DMS153 (cell line): Measurements from ENCODE around the gene MPZL3.

Source experiments
- DNase-seq: peaks from one replicate; lab custom pipeline; 2025; lab: John Stamatoyannopoulos, UW

Gene MPZL3

DNA sequence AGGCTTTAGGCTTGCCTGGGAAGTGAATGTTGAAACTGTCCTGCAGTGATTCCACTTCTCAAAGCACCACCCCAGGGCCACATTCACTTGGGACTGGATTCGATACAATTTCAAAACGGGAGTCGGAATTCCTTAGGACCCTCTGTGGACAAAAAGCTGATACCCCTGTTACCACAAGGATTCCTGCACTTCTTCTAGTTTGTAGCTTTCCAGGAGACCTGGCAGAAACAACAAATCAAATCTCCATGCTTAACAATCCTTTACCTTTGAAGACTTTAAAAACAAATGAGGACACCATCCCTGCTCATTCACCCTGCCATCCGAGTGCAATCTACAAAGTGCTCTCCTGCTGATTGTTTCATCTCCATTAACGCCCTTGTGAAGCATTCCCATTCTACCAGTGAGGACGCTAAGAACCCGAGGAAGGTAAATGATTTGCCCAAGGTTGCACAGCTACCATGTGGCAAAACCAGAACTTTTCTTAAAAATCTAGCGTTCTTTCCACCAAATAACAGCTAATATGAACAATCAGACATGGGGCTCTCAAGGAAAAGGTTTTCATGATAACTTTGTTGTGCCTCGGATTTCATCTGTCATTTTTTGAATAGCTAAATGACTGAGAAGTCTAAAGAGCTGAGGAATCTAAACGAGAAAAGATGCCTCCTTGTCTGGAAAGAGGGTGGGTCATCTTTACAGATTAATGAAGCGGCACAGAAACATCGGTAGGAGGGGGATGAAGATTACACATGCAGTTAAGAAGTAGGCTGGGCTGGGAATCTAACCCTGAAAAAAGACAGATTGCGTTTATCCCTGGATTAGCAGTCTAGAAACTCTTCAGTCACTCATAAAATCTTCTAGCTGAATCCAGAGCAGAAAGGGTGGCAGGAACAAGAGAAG is 12.7 kb upstream of the MPZL3 start:
- no peak for DNase-seq

DNA sequence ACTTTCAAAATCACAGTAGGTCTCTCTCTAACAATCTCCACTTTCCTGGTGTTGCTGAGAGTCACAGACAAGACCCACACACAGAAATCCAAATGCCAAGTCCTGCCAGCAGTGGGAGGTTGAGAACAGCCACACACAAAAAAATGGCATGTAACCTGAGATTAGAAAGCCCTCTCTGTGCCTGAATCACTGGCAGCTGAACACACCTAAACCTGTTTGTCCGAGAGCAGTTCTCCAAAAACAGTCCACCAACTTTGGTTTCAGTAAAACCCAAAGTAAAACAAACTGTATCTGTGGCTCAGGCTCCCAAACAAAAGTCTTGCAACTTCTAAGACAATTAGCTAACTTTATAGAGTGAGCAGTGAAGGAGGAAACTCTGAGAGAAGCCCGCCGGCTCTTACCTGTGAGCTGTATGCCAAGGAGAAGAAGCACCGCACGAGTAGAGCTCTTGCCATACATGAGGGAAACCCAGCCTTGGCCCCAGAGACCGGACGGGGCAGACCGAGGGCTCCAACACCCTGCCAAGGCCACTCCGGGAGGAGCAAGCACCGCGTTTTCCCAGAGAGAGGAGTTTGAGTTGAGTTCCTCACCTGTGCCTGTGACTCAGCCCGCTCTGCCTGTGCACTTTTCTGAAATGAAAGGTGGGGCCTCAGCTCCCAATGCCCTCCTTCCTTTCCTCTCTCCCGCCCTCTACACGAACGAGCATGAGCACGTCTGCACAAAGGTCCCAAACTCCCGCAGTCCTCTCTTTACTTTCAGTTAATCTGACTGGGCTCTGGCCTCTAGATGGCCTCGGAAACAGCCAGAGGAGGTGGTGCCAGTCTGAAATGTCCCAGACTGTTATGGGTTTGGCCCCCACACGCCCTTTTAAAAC is 11.8 kb upstream of the MPZL3 start, which contains the start of gene MPZL2:
Gene MPZL2 (minus strand): TSS at position 603 of the 874 bp plus-strand sequence. CDS start 144 bp downstream, at position 459.
- DNase-seq: peak; percentile 15

DNA sequence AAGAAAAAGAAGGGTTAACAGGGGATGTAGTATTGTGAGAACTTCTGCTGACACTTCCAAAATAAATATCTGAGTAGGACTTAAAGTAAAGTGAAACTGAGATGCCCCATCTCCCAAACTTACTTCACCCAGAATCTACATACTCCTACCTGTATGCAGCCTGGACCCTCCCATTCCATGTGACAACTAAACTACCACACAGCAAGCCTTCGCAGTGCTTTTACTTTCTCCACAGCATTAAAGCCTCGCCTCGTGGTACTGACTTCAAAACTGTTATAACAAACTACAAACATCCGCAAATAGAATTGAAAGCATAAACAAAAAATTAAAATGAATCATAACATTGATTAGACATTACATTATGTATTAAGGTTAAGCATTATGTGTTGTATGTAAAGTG is 10.9 kb upstream of the MPZL3 start:
- no peak for DNase-seq

DNA sequence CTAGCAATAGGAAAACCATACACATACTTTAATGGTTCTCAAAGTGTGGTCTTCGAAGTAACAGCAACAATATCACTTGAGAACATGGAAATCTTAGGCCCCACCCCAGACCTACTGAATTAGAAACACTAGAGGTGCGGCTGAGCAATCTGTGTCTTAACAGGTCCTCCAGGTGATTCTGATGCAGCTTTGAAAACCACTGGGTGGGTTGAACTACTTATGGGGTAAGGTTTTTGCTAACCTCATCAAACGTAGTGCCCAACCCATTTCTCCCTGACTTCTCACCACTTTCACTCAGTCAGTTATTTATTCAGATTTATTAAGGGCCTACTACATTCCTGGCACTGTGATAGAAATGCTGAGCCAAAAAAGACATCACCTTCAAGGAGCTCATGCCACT is 8.2 kb upstream of the MPZL3 start:
- DNase-seq: no peak

DNA sequence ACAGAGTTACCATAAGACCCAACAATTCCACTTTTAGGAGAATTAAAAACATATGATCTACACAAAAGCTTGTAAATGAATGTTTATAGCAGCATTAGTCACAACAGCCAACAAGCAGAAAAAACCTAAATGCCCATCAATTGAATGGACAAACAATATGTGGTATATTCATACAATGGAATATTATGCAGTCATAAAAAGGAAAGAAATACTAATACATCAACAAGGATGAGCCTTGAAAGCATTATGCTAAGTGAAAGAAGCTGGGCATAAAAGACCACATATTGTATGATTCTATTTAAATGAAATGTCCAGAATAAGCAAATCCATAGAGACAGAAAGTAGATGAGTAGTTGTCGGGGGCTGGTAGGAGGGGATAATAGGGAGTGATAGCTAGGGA is 7.0 kb upstream of the MPZL3 start:
- DNase-seq: no peak

DNA sequence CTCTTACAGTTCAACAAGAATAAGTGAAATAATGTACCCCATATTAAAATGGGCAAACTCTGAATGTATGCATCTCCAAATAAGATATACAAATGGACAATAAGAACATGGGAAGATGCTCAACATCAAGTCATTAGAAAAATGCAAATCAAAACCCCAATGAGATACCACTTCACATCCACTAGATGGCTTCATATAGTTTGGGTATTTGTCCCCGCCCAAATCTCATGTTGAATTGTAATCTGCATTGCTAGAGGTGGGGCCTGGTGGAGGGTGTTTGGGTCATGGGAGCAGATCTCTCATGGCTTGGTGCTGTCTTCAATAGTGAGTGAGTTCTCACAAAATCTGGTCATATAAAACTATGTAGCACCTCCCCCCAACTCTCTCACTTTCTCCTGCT is 6.2 kb upstream of the MPZL3 start:
- no peak for DNase-seq

DNA sequence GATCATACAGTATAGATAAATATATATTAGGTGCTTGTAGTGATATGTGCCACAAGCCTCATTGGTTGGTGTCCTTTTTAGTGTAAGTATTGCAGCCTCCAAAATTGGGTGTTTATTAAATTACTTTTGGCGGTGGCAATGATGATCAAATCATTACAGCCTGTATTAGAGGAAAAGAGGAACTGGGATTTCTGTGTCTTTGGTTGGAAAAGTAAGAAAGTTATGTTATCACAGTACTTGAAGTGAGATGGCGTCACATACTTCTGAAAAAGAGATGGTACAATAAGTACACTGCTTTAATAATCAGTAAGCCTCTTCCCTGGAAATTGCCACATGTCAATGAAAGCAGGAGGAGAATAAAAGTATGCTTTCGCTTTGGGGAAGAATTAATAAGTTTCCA is 523 bp upstream of the MPZL3 start:
- DNase-seq: no peak

DNA sequence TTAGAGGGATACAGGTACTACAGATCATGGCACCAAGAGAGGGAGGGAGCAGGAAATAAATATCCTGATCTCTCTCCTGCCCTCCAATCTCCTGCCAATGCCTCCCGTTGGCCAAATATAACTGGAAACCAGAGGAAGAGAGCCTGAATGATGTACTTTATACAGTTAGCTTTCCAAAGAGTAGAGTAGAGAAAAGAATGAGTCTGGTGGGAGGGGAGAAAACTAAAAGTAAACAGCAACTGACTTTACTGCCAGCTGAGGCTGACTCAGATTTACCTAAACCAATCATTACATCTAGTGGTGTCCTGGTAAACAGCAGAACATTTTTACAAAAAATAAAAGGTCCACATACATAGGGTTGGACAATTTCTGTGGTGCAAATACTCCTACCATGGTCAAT is 5.1 kb downstream of the MPZL3 start:
- DNase-seq: no peak

DNA sequence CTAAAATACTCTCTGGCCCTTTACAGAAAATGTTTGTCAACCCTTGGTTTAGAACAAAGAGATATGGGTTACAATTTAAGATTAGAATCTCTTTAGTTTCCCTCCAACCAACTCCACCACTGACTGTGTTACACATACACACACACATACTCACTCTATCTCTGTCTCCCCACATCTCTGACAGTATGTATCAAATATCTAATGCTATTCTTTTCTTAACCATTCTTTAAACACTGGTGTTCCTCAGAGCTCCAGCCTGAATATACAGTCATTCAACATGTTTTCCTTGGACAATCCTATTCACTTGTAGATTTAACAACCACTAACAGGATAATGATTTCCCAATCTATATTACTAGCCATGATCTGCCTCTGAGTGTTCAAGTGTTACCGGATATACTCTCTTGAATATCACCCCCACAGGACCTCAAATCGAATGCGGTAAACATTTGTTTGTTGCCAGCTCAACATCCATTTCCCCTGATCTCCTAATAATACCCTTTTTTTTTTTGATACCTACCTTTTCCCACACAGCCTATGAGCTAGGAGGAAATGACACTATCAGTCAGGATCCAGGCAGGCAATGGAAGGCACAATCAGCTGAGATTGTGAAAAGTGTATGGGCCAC is 6.1 kb downstream of the MPZL3 start:
- DNase-seq: no peak

DNA sequence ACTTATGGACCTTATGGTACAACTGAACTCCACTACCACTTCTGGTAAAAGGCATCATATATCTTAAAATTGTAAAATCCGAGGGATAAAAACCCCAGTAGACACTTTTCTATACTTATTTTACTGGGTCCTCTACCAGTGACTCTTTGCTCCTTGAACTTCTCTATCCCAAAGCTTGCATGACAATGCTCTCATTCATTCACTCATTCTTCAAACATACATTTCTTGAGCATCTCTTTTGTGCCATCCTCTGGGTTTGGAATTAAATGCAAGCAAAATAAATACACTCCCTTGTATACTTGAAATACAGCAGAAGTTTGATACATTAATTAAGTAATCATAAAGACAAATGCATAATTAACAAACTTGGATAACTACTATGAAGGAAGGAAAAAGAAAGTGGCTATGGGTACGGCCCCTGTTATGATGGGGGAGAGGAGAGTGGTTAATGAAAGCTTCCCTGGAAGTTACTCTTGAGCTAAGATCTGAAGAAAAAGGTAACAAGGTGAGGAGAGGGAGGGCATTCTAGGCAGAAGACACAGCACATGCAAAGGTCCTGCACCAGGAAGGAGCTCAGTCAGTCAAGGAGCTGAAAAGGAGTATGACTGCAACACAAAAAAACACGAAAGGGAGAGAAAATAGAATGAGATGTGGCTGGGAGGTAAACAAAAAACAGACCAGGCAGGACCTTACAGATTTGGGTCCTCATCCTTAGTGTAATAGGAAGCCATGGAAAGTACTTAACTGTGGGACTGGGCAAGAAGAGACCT is 8.0 kb downstream of the MPZL3 start:
- DNase-seq: no peak

DNA sequence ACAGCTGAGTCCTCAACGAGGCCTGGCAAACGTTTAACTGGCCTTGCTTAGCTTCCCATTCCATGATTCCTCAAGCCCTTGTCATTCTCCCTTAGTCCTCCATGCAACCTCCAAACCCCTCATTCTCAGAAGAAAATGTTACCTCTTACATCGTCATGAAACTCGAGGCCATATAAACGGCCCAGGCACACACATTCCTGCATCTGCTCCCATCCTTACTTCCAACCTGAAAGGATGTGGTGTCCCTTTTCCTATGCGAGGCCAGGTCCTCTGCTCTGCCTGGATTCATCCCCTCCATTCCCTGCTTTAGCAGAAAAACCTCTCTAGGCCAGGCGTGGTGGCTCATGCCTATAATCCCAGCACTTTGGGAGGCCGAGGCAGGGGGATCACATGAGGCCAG is 9.0 kb downstream of the MPZL3 start:
- DNase-seq: no peak

DNA sequence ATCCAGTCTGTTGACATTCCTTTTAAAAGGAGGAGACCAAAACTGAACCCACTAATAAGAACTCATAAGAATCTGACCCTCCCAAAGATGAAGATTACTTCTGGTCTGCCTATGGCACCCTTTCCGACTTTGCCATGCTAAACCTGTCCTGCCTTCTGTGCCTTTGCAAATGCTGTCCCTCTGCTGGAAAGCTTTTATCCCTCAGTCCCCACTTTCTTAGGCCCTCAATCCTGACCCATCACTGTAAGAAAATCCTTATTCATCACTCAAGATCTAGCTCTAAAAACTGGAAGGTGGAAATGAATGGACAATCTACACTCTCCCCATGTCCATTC is 10.4 kb downstream of the MPZL3 start:
- no peak for DNase-seq

DNA sequence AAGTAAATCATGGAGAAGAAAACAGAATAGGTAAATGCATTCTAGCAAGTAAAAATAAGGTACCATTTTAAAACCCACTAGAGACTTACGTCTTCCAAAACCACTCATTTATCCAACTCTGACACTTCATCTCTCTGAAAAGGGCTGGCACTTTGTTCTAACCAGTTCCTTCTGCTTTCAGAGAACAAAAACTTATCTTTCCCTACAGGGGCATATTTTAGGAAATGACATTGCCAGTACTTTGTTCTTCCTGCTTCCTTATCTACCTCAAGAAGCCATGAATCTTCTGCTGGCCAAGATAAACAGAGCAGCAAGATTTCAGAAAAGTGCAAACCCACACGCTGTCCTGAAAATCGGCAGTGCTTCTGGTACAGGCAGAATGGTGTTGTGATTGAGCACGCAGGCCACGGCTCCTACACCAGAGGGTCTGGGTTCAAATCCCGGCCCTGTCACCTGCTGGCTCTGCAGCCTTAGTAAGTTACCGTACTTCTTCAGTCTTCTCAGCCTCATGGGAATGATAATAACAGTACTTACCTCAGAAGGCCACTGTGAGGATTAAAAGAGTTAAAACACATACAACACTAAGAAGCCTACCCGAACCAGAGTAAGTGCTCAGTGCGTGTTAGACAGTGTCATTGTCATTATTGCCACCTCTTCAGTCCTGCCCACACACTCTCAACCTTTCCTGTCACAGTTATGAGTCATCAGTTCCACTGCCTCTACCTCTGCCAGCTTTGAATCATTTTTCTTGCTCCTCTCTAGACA is 11.0 kb downstream of the MPZL3 start:
- no peak for DNase-seq

DNA sequence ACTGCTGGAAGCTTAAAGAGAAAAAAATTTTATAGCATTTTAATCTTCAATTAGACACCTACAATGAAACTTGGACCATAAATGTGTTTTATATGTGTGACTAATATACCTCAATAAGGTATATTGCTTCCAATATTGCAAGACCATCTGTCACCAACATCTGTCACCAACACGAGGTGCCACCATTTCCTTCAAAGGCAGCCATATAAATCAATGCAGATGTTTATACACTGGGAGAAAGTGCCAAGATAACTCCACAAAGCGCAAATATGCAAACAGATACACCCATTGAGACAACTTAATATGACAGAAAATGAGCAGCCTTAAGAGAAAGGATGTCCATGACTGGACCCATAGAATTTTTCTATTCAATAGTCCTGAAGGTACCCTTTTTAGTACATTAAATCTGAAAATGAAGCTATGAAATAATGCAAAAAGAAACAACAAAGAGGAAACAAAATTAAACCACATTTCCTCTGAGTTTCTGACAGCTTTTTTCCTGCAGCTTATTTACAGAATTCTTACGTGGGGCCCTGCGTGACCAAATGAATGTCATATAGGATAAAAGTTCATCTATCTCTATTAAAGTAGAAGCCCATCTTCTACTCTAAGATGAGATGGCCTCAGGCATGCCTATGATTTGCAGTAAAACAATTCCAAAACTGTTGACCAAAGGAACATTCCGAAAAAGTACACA is 12.5 kb downstream of the MPZL3 start:
- no peak for DNase-seq

DNA sequence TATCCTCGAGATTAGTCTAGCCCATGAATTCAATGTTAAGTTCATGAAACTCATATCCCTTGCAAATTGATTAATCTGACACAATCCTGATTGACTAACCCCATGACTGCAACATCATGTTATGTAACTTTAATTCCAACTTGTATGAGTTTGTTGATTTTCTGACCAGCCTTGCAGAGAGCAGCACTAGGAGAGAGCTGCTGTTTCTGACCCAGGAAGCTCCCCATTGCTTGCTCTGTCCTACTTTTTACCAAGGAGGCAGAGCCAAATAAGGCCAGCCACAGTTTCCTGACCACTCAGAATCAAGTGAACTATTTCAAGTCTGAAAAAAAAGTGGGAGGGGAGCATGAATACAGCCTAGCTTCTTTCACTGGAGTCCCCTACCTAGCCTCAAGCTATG is 13.2 kb downstream of the MPZL3 start:
- DNase-seq: no peak

DNA sequence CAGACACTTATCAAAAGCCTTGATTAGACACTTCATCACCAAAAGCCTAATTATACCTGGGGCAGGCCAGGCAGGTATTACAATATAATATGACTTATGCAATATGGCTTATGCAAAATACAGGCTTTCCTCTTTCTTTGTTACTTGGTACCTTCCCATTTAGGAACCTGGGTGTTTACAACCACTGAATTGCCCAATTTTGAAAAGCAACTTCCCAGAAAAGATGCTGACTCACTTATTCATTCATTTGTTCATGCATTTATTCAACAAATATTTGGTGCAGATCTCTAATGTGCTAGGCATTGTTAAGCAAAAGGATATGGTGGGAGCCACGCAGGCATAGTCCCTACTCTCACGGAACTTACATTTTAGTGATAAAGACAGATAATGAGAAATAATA is 13.7 kb downstream of the MPZL3 start:
- DNase-seq: no peak

DNA sequence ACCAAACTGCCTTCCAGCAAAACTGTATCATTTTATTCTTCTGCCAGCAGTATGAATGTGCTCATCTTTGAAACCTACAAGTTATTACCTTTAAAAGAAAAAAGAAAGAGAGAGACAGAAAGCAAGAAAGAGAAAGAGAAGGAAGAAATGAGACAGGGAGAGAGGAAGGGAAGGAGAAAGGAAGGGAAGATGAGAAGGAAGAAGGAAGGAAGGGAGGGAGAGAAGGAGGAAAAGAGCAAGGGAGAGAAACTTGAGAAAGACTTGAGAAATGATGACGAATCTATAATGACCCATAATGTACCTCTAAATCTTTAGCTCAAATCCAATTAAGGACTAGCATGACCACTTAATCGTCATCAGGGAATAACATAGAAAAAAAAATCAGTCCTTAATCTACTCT is 16.0 kb downstream of the MPZL3 start:
- no peak for DNase-seq

DNA sequence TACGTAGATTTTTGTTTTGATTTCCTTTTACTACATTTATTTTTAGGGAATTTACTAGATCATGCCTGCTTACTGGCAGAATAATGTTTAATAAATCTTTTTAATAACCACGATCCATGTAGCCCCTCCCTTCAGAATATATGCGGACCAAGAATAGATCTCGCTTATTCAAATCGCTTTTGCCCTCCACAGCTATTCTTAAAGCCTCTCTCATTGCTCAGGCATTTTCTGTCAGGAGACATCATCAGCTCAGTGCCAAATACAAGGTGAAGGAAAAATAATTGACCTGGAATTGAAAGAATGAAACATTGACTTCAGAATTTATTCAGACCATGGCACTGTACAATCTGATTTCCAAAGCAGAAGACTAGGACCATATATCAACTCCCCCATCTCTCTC is 17.3 kb downstream of the MPZL3 start:
- no peak for DNase-seq

DNA sequence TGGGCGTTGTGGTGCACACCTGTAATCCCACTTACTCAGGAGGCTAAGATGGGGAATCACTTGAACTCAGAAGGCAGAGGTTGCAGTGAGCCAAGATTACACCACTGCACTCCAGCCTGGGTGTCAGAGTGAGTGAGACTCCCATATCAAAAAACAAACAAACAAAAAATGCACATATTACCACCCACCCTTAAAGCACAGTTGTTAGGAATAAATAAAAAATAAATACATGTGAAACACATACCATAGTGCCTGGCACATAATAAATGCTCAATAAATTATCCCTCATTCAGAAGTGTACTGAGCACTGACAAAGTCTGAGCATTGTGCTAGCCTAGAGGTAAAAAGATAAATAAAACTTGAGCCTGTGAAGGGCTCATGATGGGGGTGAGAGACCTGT is 18.3 kb downstream of the MPZL3 start:
- no peak for DNase-seq

DNA sequence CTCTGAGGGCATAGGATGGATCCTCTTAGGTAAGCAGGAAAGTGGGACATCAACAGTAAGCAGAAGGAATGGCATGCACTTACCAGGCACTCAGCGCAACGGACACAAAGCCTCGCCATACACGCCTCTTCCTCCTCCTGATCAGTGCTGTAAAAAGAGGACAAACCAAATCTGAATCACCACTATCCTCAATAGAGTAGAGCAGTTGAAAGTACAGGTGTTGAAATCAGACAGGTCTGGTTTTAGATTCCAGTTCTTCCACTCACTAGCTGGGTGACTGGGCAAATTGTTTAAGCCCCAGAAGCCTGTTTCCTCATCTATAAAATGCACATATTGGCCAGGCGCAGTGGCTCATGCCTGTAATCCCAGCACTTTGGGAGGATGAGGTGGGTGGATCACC is 18.8 kb downstream of the MPZL3 start:
- DNase-seq: no peak

DNA sequence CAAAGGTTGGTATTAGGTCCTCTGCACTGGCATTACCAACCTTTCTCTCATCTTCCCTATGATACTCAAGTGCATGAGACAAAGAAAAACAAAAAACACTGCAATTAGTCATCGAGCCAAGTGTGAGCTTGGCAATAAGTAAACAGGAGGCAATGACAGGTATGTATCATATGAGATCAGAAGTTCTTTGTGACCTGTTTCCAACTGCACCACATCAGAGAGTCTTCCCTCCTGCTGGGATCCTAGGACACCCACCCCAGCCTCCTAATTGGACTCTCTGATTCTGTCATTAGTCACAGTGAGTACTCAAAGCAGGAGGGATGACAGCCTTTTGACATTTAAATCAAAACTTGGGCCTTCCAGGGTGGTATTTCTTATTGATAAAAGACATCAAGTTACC is 19.5 kb downstream of the MPZL3 start:
- no peak for DNase-seq
